ENCODE data around the gene CDR2. TPM values are rescaled to one million over a fixed set of nuclear protein-coding genes. Genes with fewer than 3 reads are reported as not detected.

CDR2 gene
- total and polyA plus RNA-seq, 2 of the 13 experiments (the other 11 are each of a cell fraction or from before 2014, with no cell fraction given) = 59.0 to 78.9 TPM

GRCh38 chr16:22373662-22374310 lies 633 bp downstream of the CDR2 start (continued):
- TF ChIP-seq, protein P1, sequence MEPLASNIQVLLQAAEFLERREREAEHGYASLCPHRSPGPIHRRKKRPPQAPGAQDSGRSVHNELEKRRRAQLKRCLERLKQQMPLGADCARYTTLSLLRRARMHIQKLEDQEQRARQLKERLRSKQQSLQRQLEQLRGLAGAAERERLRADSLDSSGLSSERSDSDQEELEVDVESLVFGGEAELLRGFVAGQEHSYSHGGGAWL (CRISPR knock-in tag; IDR thresholded peaks at IDR 0.05) = no peak
- TF ChIP-seq POLR2G (IDR thresholded peaks at IDR 0.05; ENCODE audit: low read depth, low read length) = no peak
- no peak for TF ChIP-seq LRRFIP1 (CRISPR knock-in tag; conservative IDR thresholded peaks at IDR 0.05)
- peak; percentile 71; the same call in 1 of the 2 replicates for TF ChIP-seq FOXC1 (CRISPR knock-in tag; IDR thresholded peaks at IDR 0.05; ENCODE audit: borderline replicate concordance)
- TF ChIP-seq ZNF205 (CRISPR knock-in tag; IDR thresholded peaks at IDR 0.05) = no peak
- no peak for TF ChIP-seq HNF4G (IDR thresholded peaks at IDR 0.05; ENCODE audit: borderline replicate concordance, low read depth, low read length)
- TF ChIP-seq HNF4G (CRISPR knock-in tag; IDR thresholded peaks at IDR 0.05; ENCODE audit: borderline replicate concordance, low read depth) = no peak
- 0 out of 2 replicates have a peak, but pooled peaks have one; percentile 47 for TF ChIP-seq ZNF773 (CRISPR knock-in tag; IDR thresholded peaks at IDR 0.05; ENCODE audit: borderline replicate concordance)
- no peak for TF ChIP-seq ARNT (IDR thresholded peaks at IDR 0.05)
- 0 out of 2 replicates have a peak, but pooled peaks have one; percentile 5 for TF ChIP-seq NFYC (CRISPR knock-in tag; IDR thresholded peaks at IDR 0.05)
- no peak for TF ChIP-seq NCOR1 (IDR thresholded peaks at IDR 0.05; ENCODE audit: borderline replicate concordance, low read length)
- peak; percentile 77 for TF ChIP-seq ZMAT3 (CRISPR knock-in tag; conservative IDR thresholded peaks at IDR 0.05)
- 0 out of 2 replicates have a peak, but pooled peaks have one; percentile 9 for TF ChIP-seq GZF1 (CRISPR knock-in tag; IDR thresholded peaks at IDR 0.05)
- no peak for TF ChIP-seq RFX5 (IDR thresholded peaks at IDR 0.05; ENCODE audit: low read depth, low read length)
- TF ChIP-seq, protein P2, sequence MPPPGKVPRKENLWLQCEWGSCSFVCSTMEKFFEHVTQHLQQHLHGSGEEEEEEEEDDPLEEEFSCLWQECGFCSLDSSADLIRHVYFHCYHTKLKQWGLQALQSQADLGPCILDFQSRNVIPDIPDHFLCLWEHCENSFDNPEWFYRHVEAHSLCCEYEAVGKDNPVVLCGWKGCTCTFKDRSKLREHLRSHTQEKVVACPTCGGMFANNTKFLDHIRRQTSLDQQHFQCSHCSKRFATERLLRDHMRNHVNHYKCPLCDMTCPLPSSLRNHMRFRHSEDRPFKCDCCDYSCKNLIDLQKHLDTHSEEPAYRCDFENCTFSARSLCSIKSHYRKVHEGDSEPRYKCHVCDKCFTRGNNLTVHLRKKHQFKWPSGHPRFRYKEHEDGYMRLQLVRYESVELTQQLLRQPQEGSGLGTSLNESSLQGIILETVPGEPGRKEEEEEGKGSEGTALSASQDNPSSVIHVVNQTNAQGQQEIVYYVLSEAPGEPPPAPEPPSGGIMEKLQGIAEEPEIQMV (CRISPR knock-in tag; IDR thresholded peaks at IDR 0.05; ENCODE audit: low read depth) = no peak; the same call in 1 of the 2 replicates
- no peak for TF ChIP-seq RORA (CRISPR knock-in tag; IDR thresholded peaks at IDR 0.05)
- peak; percentile 92; the same call in 1 of the 2 replicates for TF ChIP-seq ZNF605 (CRISPR knock-in tag; IDR thresholded peaks at IDR 0.05)
- TF ChIP-seq KLF13 (CRISPR knock-in tag; IDR thresholded peaks at IDR 0.05) = peak; percentile 69; the same call in 1 of the 2 replicates
- peak; percentile 29; the same call in 1 of the 2 replicates for TF ChIP-seq MIER3 (CRISPR knock-in tag; IDR thresholded peaks at IDR 0.05; ENCODE audit: borderline replicate concordance)
- TF ChIP-seq FOSL2 (CRISPR knock-in tag; IDR thresholded peaks at IDR 0.05) = no peak
- no peak for TF ChIP-seq NR2F2 (IDR thresholded peaks at IDR 0.05; ENCODE audit: borderline replicate concordance, low read depth)
- TF ChIP-seq HNRNPH1 (optimal IDR thresholded peaks at IDR 0.05; ENCODE audit: low read depth, low read length) = no peak
- TF ChIP-seq ZNF232 (CRISPR knock-in tag; IDR thresholded peaks at IDR 0.05; ENCODE audit: borderline replicate concordance) = peak; percentile 79; the same call in 1 of the 2 replicates
- TF ChIP-seq ZNF367 (CRISPR knock-in tag; IDR thresholded peaks at IDR 0.05; ENCODE audit: borderline replicate concordance) = no peak
- no peak for TF ChIP-seq HHEX (CRISPR knock-in tag; IDR thresholded peaks at IDR 0.05)
- TF ChIP-seq NFE2L2 (IDR thresholded peaks at IDR 0.05; ENCODE audit: low read length) = no peak
- TF ChIP-seq SMAD9 (CRISPR knock-in tag; IDR thresholded peaks at IDR 0.05) = peak; percentile 73; the same call in 1 of the 2 replicates
- no peak for TF ChIP-seq HOXA7 (CRISPR knock-in tag; IDR thresholded peaks at IDR 0.05)

All from HepG2 (cell line).